SH-SY5Y (cell line): ENCODE measurements around the gene TET2.

Experiments
- GATA2 ChIP-seq: IDR thresholded peaks from 2 replicates; pipeline ENCODE4 v1.6.1; 2011; ENCODE audit warnings: mild to moderate bottlenecking, low read depth, low read length
- GATA3 ChIP-seq: IDR thresholded peaks from 2 replicates; pipeline ENCODE4 v1.6.1; 2011; ENCODE audit warnings: low read depth, mild to moderate bottlenecking, low read length, moderate library complexity

GRCh38 chr4:105280338-105281123 lies 133.9 kb downstream of the TET2 start:
- TF ChIP-seq GATA2 (no peak), GATA3 (no peak)
